Karpas-422 (cell line): ENCODE results near the gene ADTRP. TPM values are rescaled to one million over a fixed set of nuclear protein-coding genes. Genes with fewer than 3 reads are reported as not detected.

Source experiments
- DNase-seq: peaks from one replicate; pipeline ENCODE4 v3.0.0-alpha.2; 2015
- H2AFZ ChIP-seq: fragments of 200-600 bp; sonication (generic); 2 replicates; pipeline ENCODE4 v1.6.1; 2014; ENCODE audit warnings: antibody characterized with exemption, low read length, mixed read lengths
- H3K27ac ChIP-seq: fragments of 200-600 bp; sonication (generic); 2 replicates; pipeline ENCODE4 v1.5.1; 2014; ENCODE audit warnings: mild to moderate bottlenecking, low read length, moderate library complexity
- H3K27me3 ChIP-seq: fragments of 200-600 bp; sonication (generic); 2 replicates; pipeline ENCODE4 v1.6.1; 2014; ENCODE audit warnings: low read length, mixed read lengths
- H3K36me3 ChIP-seq: fragments of 200-600 bp; sonication (generic); 2 replicates; pipeline ENCODE4 v1.6.1; 2014; ENCODE audit warnings: low read length, mixed read lengths; ENCODE audit not compliant: insufficient read depth
- H3K4me1 ChIP-seq: fragments of 200-600 bp; sonication (generic); 2 replicates; pipeline ENCODE4 v1.6.1; 2014; ENCODE audit warnings: mild to moderate bottlenecking, low read length, mixed read lengths
- H3K4me2 ChIP-seq: fragments of 200-600 bp; sonication (generic); 2 replicates; pipeline ENCODE4 v1.6.1; 2014; ENCODE audit warnings: low read length, low read depth, mild to moderate bottlenecking; ENCODE audit not compliant: poor library complexity, severe bottlenecking
- H3K4me3 ChIP-seq: fragments of 200-600 bp; sonication (generic); 2 replicates; pipeline ENCODE4 v1.5.1; 2014; ENCODE audit warnings: mild to moderate bottlenecking, antibody characterized with exemption, low read length, mixed read lengths
- H3K79me2 ChIP-seq: fragments of 200-600 bp; sonication (generic); 2 replicates; pipeline ENCODE4 v1.6.1; 2014; ENCODE audit warnings: mild to moderate bottlenecking, low read length, mixed read lengths
- H3K9ac ChIP-seq: fragments of 200-600 bp; sonication (generic); 2 replicates; pipeline ENCODE4 v1.6.0; 2014; ENCODE audit warnings: low read length
- H3K9me2 ChIP-seq: fragments of 200-600 bp; sonication (generic), shearing (Covaris generic); replicated peaks from 2 replicates; pipeline ENCODE4 v1.6.0; 2014; ENCODE audit warnings: mild to moderate bottlenecking, low read length, moderate library complexity; ENCODE audit not compliant: insufficient read depth
- H3K9me3 ChIP-seq: fragments of 300-700, 200-600 bp; sonication (generic); 2 replicates; pipeline ENCODE4 v1.6.1; 2014; ENCODE audit warnings: low read length, mixed read lengths
- H4K20me1 ChIP-seq: fragments of 200-600 bp; sonication (generic); 2 replicates; pipeline ENCODE4 v1.6.1; 2014; ENCODE audit warnings: mild to moderate bottlenecking, antibody characterized with exemption, low read length, low read depth; ENCODE audit not compliant: insufficient read depth
- total RNA-seq: library from RNA; depleted of rRNA; stranded (reverse); fragments of >200 nt; shearing (Covaris generic); gene quantifications from 2 replicates; pipeline ENCODE4 v1.2.3, GENCODE V29; 2014; ENCODE audit warnings: low replicate concordance

The ADTRP gene
- total RNA-seq, 1 experiment from 2014 or later = not detected

DNA sequence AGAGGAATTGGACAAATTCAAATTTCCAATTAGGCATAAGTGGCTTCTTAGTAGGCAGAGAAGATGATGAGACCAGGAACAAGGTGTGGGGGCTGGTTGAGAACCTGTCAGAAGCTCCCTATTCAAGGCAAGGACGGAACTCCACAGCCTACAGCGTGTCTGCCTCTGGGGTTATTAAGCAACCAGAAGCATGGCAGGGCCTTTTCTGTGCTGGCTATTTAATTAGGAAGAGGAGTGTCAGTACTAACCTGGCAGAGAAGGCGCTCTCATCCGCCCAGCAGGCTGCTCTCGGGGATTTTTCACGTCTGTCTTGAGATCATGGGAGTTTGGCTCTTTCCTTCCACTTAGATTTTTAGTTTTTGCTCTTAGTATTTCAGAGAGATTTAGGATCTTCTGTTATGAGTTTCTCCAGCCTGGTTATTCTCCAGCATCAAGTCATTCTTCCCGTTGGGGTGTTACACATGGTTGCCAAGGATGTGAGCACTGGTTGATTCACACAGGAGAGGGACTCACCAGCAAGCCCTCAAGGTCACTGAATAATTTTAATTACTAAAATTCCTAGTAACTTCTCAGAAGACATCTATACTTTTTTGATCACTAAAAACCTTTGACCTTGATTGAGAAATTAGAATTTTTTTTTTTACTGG is 23.9 kb downstream of the ADTRP start:
- Histone ChIP-seq H3K4me1 (no peaks in the 10 kb centered on the region), H3K79me2 (no peaks in the 10 kb centered on the region), H2AFZ (no peak overlapping the region), H3K9ac (no peak overlapping the region), H3K27me3 (no peaks in the 10 kb centered on the region), H3K4me3 (no peak overlapping the region), H3K9me3 (no peaks in the 10 kb centered on the region), H4K20me1 (no peaks in the 10 kb centered on the region), H3K36me3 (no peaks in the 10 kb centered on the region), H3K4me2 (no peak overlapping the region), H3K9me2 (no peaks in the 10 kb centered on the region), H3K27ac (no peak overlapping the region)
- DNase-seq = no peak

DNA sequence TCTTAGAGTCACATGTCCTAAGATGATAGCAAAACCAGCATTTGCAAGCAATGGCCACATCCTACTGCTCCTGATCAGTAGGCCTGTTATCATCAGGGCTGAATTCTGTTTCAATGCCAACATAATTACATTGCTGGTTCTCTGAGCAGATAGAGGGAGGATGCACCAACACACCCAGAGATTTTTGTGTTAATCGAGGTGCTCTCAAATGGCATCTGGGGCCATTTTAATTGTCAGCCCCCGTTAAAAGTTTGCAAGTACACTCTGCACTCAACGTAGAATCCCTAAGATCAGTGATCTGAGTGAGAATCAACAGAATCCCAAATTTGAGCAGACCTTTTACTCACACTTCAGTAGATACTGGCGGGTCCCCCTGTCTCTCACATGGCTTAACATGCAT is 24.8 kb downstream of the ADTRP start:
- Histone ChIP-seq H3K27me3 (no peaks in the 10 kb centered on the region), H3K9me2 (no peaks in the 10 kb centered on the region), H3K36me3 (no peaks in the 10 kb centered on the region), H3K79me2 (no peaks in the 10 kb centered on the region), H3K27ac (no peak overlapping the region), H3K9ac (no peak overlapping the region), H3K4me1 (no peaks in the 10 kb centered on the region), H3K4me2 (no peak overlapping the region), H3K4me3 (no peak overlapping the region), H4K20me1 (no peaks in the 10 kb centered on the region), H2AFZ (no peak overlapping the region), H3K9me3 (no peaks in the 10 kb centered on the region)
- DNase-seq = no peak

DNA sequence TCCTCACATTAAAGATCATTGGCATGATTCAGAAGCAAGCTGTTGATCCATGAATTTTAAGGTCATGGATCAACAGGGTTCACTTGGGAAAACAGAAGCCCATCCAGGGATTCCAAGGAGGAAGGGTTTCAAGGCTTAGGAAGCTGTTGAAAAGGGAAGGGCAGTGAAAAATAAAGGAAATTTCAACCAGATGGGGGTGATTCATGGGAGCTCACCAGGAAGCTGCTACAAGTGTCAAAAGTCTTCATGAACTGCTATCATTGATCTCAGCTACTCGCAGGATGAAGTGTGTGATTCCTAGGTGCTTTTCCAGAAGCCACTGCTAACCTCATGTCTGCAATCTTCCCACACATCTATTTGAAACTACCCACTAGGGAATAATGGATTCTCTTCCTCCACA is 26.2 kb downstream of the ADTRP start:
- Histone ChIP-seq H3K36me3 (no peaks in the 10 kb centered on the region), H3K9ac (no peak overlapping the region), H3K9me2 (no peaks in the 10 kb centered on the region), H2AFZ (no peak overlapping the region), H3K27me3 (no peaks in the 10 kb centered on the region), H3K9me3 (no peaks in the 10 kb centered on the region), H3K4me3 (no peak overlapping the region), H3K27ac (no peak overlapping the region), H3K4me2 (no peak overlapping the region), H4K20me1 (no peaks in the 10 kb centered on the region), H3K79me2 (no peaks in the 10 kb centered on the region), H3K4me1 (no peaks in the 10 kb centered on the region)
- DNase-seq = no peak

DNA sequence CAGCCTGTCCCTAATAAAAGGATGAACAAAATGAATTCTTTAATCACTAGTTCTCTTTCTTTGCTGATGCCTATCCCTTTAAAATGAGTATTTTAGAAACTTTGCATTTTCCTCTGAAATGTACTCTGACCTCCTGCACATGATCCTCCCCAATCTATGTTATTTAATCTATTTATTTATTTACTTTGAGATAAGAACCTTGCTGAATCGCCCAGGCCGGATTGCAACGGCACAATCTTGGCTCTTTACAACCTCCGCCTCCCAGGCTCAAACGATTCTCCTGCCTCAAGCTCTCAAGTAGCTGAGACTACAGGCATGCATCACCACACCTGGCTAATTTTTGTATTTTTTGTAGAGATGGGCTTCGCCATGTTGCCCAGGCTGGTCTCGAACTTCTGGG is 27.9 kb downstream of the ADTRP start:
- H3K27me3 ChIP-seq = no peaks in the 10 kb centered on the region
- no peak for DNase-seq
- H4K20me1 ChIP-seq = no peaks in the 10 kb centered on the region
- H3K9me2 ChIP-seq = no peaks in the 10 kb centered on the region
- H3K9ac ChIP-seq = no peak overlapping the region
- H3K4me3 ChIP-seq = no peak overlapping the region
- no peaks in the 10 kb centered on the region for H3K9me3 ChIP-seq
- H3K4me2 ChIP-seq = no peak overlapping the region
- H2AFZ ChIP-seq = no peak overlapping the region
- no peaks in the 10 kb centered on the region for H3K79me2 ChIP-seq
- H3K4me1 ChIP-seq = no peaks in the 10 kb centered on the region
- H3K27ac ChIP-seq = no peak overlapping the region
- H3K36me3 ChIP-seq = no peaks in the 10 kb centered on the region

DNA sequence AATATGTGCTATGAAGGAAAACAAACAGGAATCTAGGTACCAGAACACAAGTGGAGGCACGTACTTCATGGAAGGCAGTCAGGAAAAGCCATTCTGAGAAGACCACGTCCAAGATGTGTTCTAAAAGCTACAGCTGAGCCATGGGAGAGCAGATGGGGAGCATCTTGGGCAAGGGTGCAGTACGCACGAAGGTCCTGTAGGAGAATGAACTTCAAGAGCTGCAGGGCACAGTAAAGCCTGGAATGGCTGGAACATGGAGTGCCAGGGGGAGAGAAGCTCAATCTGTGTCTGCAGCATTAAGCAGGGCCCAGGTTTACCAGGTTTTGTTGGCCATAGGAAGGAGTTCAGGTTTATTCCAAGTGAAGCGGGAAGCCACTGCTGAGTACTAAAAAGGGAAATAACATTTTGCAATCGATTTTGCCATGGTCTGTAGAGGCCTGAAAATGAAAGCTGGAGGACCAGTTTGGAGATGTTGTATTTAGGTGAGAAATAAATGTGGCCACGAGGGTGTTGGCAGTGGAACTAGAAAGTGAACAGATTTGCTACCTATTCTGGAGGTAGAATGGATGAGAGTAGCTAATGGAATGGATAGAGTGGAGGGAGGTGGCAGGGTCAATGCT is 29.9 kb downstream of the ADTRP start:
- Histone ChIP-seq H3K4me1 (no peaks in the 10 kb centered on the region), H3K36me3 (no peaks in the 10 kb centered on the region), H3K9me2 (no peaks in the 10 kb centered on the region), H3K27me3 (no peaks in the 10 kb centered on the region), H3K9ac (no peak overlapping the region), H3K4me3 (no peak overlapping the region), H3K27ac (no peak overlapping the region), H3K79me2 (no peaks in the 10 kb centered on the region), H3K9me3 (no peaks in the 10 kb centered on the region), H3K4me2 (no peak overlapping the region), H4K20me1 (no peaks in the 10 kb centered on the region), H2AFZ (no peak overlapping the region)
- no peak for DNase-seq

DNA sequence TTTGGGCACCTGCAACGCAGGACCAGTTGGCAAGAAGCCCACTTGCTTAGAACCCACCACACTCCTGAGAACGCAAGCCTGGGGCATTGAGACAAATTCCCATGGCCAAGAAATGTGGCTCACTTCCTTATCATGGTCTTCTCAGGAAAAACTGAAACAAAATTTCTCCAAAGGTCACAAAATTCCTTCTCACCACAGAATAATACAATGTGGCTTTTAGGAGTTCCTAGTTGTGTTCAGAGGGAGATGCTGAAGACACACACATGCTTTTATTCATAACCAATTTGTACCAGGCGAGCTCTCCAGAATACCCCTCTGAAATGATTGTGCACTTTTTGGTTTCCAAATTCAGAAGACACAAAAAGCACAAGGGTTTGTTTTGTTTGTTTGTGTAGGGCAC is 31.6 kb downstream of the ADTRP start:
- Histone ChIP-seq H2AFZ (no peak overlapping the region), H3K9me3 (no peaks in the 10 kb centered on the region), H3K4me3 (no peak overlapping the region), H3K36me3 (no peaks in the 10 kb centered on the region), H3K9ac (no peak overlapping the region), H3K27ac (no peak overlapping the region), H4K20me1 (no peaks in the 10 kb centered on the region), H3K27me3 (no peaks in the 10 kb centered on the region), H3K9me2 (no peaks in the 10 kb centered on the region), H3K79me2 (no peaks in the 10 kb centered on the region), H3K4me1 (no peaks in the 10 kb centered on the region), H3K4me2 (no peak overlapping the region)
- no peak for DNase-seq

DNA sequence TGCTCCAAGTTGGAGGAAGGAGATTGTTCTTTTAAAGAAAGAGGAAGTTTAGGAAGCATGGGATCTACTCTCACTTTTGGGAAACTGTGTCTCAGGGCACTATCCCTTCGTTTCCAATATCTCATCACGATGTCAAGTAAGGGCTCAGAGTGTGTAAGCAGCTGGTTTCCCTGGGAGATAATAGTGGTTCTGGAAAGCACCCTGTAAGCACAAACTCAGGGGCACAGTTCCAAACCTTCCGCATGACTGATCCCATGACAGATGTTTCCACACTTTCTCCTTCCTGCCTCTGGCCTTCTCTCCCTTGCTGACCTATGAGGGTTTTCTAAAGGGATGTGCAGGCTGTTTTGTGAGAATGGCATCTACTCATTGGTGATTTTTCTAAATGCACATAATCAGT is 33.9 kb downstream of the ADTRP start:
- Histone ChIP-seq H3K9me3 (no peaks in the 10 kb centered on the region), H3K27ac (no peak overlapping the region), H3K4me2 (no peak overlapping the region), H3K4me1 (no peaks in the 10 kb centered on the region), H2AFZ (no peak overlapping the region), H3K27me3 (no peaks in the 10 kb centered on the region), H4K20me1 (no peaks in the 10 kb centered on the region), H3K9ac (no peak overlapping the region), H3K79me2 (no peaks in the 10 kb centered on the region), H3K9me2 (no peaks in the 10 kb centered on the region), H3K4me3 (no peak overlapping the region), H3K36me3 (no peaks in the 10 kb centered on the region)
- DNase-seq = no peak

DNA sequence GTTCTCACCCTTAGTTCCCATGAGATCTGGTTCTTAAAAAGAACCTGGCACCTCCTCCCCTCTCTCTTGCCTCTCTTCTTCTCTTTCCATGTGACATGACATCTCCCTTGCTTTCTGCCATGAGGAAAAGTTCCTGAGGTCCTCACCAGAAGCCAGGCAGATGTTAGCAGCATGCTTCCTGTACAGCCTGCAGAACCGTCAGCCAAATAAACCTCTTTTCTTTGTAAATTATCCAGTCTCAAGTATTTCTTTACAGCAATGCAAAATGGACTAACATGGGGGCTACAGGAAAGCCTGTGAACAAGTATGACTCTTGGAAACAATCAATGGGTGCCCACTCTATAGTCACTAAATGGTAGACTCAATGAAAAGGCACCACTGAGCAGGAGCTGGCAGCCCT is 34.5 kb downstream of the ADTRP start:
- Histone ChIP-seq H3K9ac (no peak overlapping the region), H3K27ac (no peak overlapping the region), H3K4me2 (no peak overlapping the region), H3K79me2 (no peaks in the 10 kb centered on the region), H3K4me3 (no peak overlapping the region), H3K9me2 (no peaks in the 10 kb centered on the region), H3K36me3 (no peaks in the 10 kb centered on the region), H4K20me1 (no peaks in the 10 kb centered on the region), H3K27me3 (no peaks in the 10 kb centered on the region), H3K9me3 (no peaks in the 10 kb centered on the region), H3K4me1 (no peaks in the 10 kb centered on the region), H2AFZ (no peak overlapping the region)
- DNase-seq = no peak
